ENCODE data around the gene USPL1. TPM values are rescaled to one million over a fixed set of nuclear protein-coding genes. Genes with fewer than 3 reads are reported as not detected.
A peak's percentile ranks its signal among the peaks of the same experiment; 100 is the strongest.

Gene USPL1
- total and polyA plus RNA-seq, 2 experiments from 2014 or later: 10.0 to 13.0 TPM

GRCh38 chr13:30584051-30584731 is 33.5 kb upstream of the USPL1 start:
- Histone ChIP-seq H3K36me3 (ENCODE audit: low read depth) (no peaks in the 10 kb centered on the region), H4K20me1 (ENCODE audit: insufficient read depth) (no peaks in the 10 kb centered on the region), H3K4me1 (ENCODE audit: insufficient read depth) (peaks cover 21% of the 10 kb centered on the region), H3K9ac (no peak overlapping the region), H3K79me2 (ENCODE audit: insufficient read depth) (peaks cover 4% of the 10 kb centered on the region; the same call in 1 of the 2 replicates), H3K4me3 (no peak overlapping the region), H2AFZ (no peak overlapping the region), H3K4me2 (ENCODE audit: unreplicated experiment) (no peak overlapping the region), H3K9me3 (ENCODE audit: low read depth) (no peaks in the 10 kb centered on the region), H3K27me3 (replicated peaks; ENCODE audit: insufficient read depth) (no peaks in the 10 kb centered on the region), H3K9me2 (ENCODE audit: insufficient read depth) (no peaks in the 10 kb centered on the region), H3F3A (ENCODE audit: insufficient read depth) (0 out of 2 replicates have a peak, but pooled peaks cover 10% of the 10 kb centered on the region), H3K27ac (no peak overlapping the region)
- peak; percentile 13 for DNase-seq
- in situ Hi-C loops (cut with MboI): no loop called here
- 92 to 94% methylated on average over 1 of the region's 1 CpG for WGBS, 2 experiments (ENCODE audit: low coverage in 1 of 2, low lambda C conversion rate in 2 of 2, missing lambda C conversion rate in 2 of 2)
- TF ChIP-seq EZH2phosphoT487 (IDR thresholded peaks at IDR 0.05; ENCODE audit: insufficient read depth, low read depth) (no peak), EZH2 (IDR thresholded peaks at IDR 0.05; ENCODE audit: insufficient read depth, poor library complexity, severe bottlenecking) (no peak)

- 0 out of 2 replicates have a peak, but pooled peaks cover 10% of the 10 kb centered on the region for H3F3A ChIP-seq (ENCODE audit: insufficient read depth)
- no peaks in the 10 kb centered on the region for H4K20me1 ChIP-seq (ENCODE audit: insufficient read depth)
- DNase-seq: peak; percentile 59
- H3K36me3 ChIP-seq (ENCODE audit: low read depth): no peaks in the 10 kb centered on the region
- H3K79me2 ChIP-seq (ENCODE audit: insufficient read depth): peaks cover 4% of the 10 kb centered on the region; the same call in 1 of the 2 replicates
- peak overlapping the region; percentile 33 for H3K4me2 ChIP-seq (ENCODE audit: unreplicated experiment)
- H3K4me3 ChIP-seq: no peak overlapping the region
- no peaks in the 10 kb centered on the region for H3K27me3 ChIP-seq (replicated peaks; ENCODE audit: insufficient read depth)
- TF ChIP-seq EZH2phosphoT487 (IDR thresholded peaks at IDR 0.05; ENCODE audit: insufficient read depth, low read depth): no peak
- TF ChIP-seq EZH2 (IDR thresholded peaks at IDR 0.05; ENCODE audit: insufficient read depth, poor library complexity, severe bottlenecking): no peak
- peaks cover 21% of the 10 kb centered on the region for H3K4me1 ChIP-seq (ENCODE audit: insufficient read depth)
- H3K9me2 ChIP-seq (ENCODE audit: insufficient read depth): no peaks in the 10 kb centered on the region
- H2AFZ ChIP-seq: no peak overlapping the region
- in situ Hi-C loops (cut with MboI): no loop called here
- H3K9me3 ChIP-seq (ENCODE audit: low read depth): no peaks in the 10 kb centered on the region
- 0 out of 2 replicates have a peak overlapping the region, but pooled peaks have one; percentile 22 for H3K9ac ChIP-seq
- 44 to 50% methylated on average over 3 of the region's 3 CpGs for WGBS, 2 experiments (ENCODE audit: low coverage in 1 of 2, low lambda C conversion rate in 2 of 2, missing lambda C conversion rate in 2 of 2)
- H3K27ac ChIP-seq: peak overlapping the region; percentile 58
Measured at GRCh38 chr13:30585748-30586262, 31.9 kb upstream of the USPL1 start.

GRCh38 chr13:30587231-30587630 is 30.5 kb upstream of the USPL1 start:
- no peak overlapping the region for H3K4me2 ChIP-seq (ENCODE audit: unreplicated experiment)
- TF ChIP-seq EZH2 (IDR thresholded peaks at IDR 0.05; ENCODE audit: insufficient read depth, poor library complexity, severe bottlenecking): no peak
- TF ChIP-seq EZH2phosphoT487 (IDR thresholded peaks at IDR 0.05; ENCODE audit: insufficient read depth, low read depth): no peak
- H3K4me1 ChIP-seq (ENCODE audit: insufficient read depth): peaks cover 21% of the 10 kb centered on the region
- H2AFZ ChIP-seq: no peak overlapping the region
- H3K9me2 ChIP-seq (ENCODE audit: insufficient read depth): no peaks in the 10 kb centered on the region
- WGBS, 2 experiments (ENCODE audit: low coverage in 1 of 2, low lambda C conversion rate in 2 of 2, missing lambda C conversion rate in 2 of 2): 90 to 100% methylated on average over 1 of the region's 1 CpG
- no peaks in the 10 kb centered on the region for H3K27me3 ChIP-seq (replicated peaks; ENCODE audit: insufficient read depth)
- in situ Hi-C loops (cut with MboI): no loop called here
- H3K27ac ChIP-seq: no peak overlapping the region
- H3K9me3 ChIP-seq (ENCODE audit: low read depth): no peaks in the 10 kb centered on the region
- DNase-seq: no peak
- H3K79me2 ChIP-seq (ENCODE audit: insufficient read depth): peaks cover 4% of the 10 kb centered on the region; the same call in 1 of the 2 replicates
- no peaks in the 10 kb centered on the region for H4K20me1 ChIP-seq (ENCODE audit: insufficient read depth)
- no peaks in the 10 kb centered on the region for H3K36me3 ChIP-seq (ENCODE audit: low read depth)
- H3F3A ChIP-seq (ENCODE audit: insufficient read depth): 0 out of 2 replicates have a peak, but pooled peaks cover 10% of the 10 kb centered on the region
- H3K4me3 ChIP-seq: no peak overlapping the region
- H3K9ac ChIP-seq: no peak overlapping the region

- H3K9me3 ChIP-seq (ENCODE audit: low read depth): no peaks in the 10 kb centered on the region
- no peak overlapping the region for H3K9ac ChIP-seq
- no peak overlapping the region for H2AFZ ChIP-seq
- DNase-seq: no peak
- H3K4me1 ChIP-seq (ENCODE audit: insufficient read depth): peaks cover 21% of the 10 kb centered on the region
- no peak overlapping the region for H3K27ac ChIP-seq
- H3K9me2 ChIP-seq (ENCODE audit: insufficient read depth): no peaks in the 10 kb centered on the region
- no peaks in the 10 kb centered on the region for H3K36me3 ChIP-seq (ENCODE audit: low read depth)
- H3K4me2 ChIP-seq (ENCODE audit: unreplicated experiment): no peak overlapping the region
- 0 out of 2 replicates have a peak, but pooled peaks cover 10% of the 10 kb centered on the region for H3F3A ChIP-seq (ENCODE audit: insufficient read depth)
- H3K27me3 ChIP-seq (replicated peaks; ENCODE audit: insufficient read depth): no peaks in the 10 kb centered on the region
- H4K20me1 ChIP-seq (ENCODE audit: insufficient read depth): no peaks in the 10 kb centered on the region
- peaks cover 4% of the 10 kb centered on the region; the same call in 1 of the 2 replicates for H3K79me2 ChIP-seq (ENCODE audit: insufficient read depth)
- in situ Hi-C loops (cut with MboI): no loop called here
- no peak for TF ChIP-seq EZH2phosphoT487 (IDR thresholded peaks at IDR 0.05; ENCODE audit: insufficient read depth, low read depth)
- H3K4me3 ChIP-seq: no peak overlapping the region
Measured at GRCh38 chr13:30587739-30588138, 30.0 kb upstream of the USPL1 start.
